NCI-H146 (cell line): ENCODE measurements around the gene PLPP3.

Experiments used
- DNase-seq: peaks from one replicate; lab custom pipeline; 2025; lab: John Stamatoyannopoulos, UW

The PLPP3 gene

GRCh38 chr1:56496821-56497772, 82.3 kb downstream of the PLPP3 start:
- DNase-seq = no peak

- DNase-seq = no peak
Measured at GRCh38 chr1:56496158-56496557, 83.2 kb downstream of the PLPP3 start.

- no peak for DNase-seq
Measured at GRCh38 chr1:56495538-56495937, 83.8 kb downstream of the PLPP3 start.

- no peak for DNase-seq
Measured at GRCh38 chr1:56494306-56494705, 85.1 kb downstream of the PLPP3 start.

- DNase-seq = no peak
Measured at GRCh38 chr1:56493826-56494225, 85.5 kb downstream of the PLPP3 start.

GRCh38 chr1:56491441-56491840, 87.9 kb downstream of the PLPP3 start:
- no peak for DNase-seq

- no peak for DNase-seq
Measured at GRCh38 chr1:56490619-56491018, 88.7 kb downstream of the PLPP3 start.

- DNase-seq = no peak
Measured at GRCh38 chr1:56489695-56490094, 89.7 kb downstream of the PLPP3 start.

- DNase-seq = no peak
Measured at GRCh38 chr1:56484695-56485094, 94.7 kb downstream of the PLPP3 start.

- DNase-seq = no peak
Measured at GRCh38 chr1:56483104-56483503, 96.3 kb downstream of the PLPP3 start.

- no peak for DNase-seq
Measured at GRCh38 chr1:56482486-56482885, 96.9 kb downstream of the PLPP3 start.

GRCh38 chr1:56481140-56481694, 98.1 kb downstream of the PLPP3 start:
- DNase-seq = no peak

- no peak for DNase-seq
Measured at GRCh38 chr1:56478734-56479133, 100.6 kb downstream of the PLPP3 start.

- no peak for DNase-seq
Measured at GRCh38 chr1:56477164-56478111, 101.9 kb downstream of the PLPP3 start.

- no peak for DNase-seq
Measured at GRCh38 chr1:56473582-56474270, 105.6 kb downstream of the PLPP3 start.

GRCh38 chr1:56472860-56473259, 106.5 kb downstream of the PLPP3 start:
- no peak for DNase-seq

- no peak for DNase-seq
Measured at GRCh38 chr1:56469640-56470371, 109.6 kb downstream of the PLPP3 start.

- no peak for DNase-seq
Measured at GRCh38 chr1:56468518-56468917, 110.8 kb downstream of the PLPP3 start.

GRCh38 chr1:56466538-56466937, 112.8 kb downstream of the PLPP3 start:
- no peak for DNase-seq

GRCh38 chr1:56464294-56464693, 115.1 kb downstream of the PLPP3 start:
- DNase-seq = no peak

GRCh38 chr1:56463376-56463775, 116.0 kb downstream of the PLPP3 start:
- no peak for DNase-seq
